ENCODE data around the gene STK38L. TPM values are rescaled to one million over a fixed set of nuclear protein-coding genes. Genes with fewer than 3 reads are reported as not detected.

STK38L gene
- total RNA-seq, 4 donors from 2014 or later: 26.9 to 69.3 (median 49.9) TPM

GRCh38 chr12:27244689-27245488 is 803 bp downstream of the STK38L start:
- no peak for DNase-seq
- Histone ChIP-seq H3K27ac (peak overlapping the region; percentile 90), H3K27me3 (no peaks in the 10 kb centered on the region), H3K9me3 (no peaks in the 10 kb centered on the region), H3K4me1 (no peaks in the 10 kb centered on the region), H3K36me3 (no peaks in the 10 kb centered on the region), H3K4me3 (peak overlapping the region; percentile 61 to 62)
- intact Hi-C loops (cut with DNase I; ENCODE audit: low total_unique reads): no loop called here
- no peak for TF ChIP-seq CTCF (IDR thresholded peaks at IDR 0.05)
- TF ChIP-seq POLR2A (IDR thresholded peaks at IDR 0.05): no peak

DNA sequence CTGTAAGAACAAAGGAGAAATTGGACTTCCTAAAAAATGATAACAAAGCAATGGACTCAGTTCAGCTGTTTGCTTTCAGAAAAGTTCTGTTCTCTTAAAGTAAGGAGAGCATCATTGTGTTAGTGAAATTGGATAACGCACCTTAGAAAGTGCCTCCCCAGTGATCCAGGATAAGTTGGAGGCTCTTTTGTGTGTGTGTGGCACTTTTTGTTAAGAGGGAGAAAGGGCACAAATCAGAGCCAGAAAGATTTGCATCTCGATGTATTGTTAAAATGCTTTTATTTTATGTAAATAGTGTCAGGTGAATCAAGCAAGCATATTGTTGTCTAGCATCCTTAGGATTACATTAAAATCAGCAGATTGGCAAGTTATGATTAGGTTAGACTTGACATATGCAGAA is 2.1 kb downstream of the STK38L start:
- H3K36me3 ChIP-seq: no peaks in the 10 kb centered on the region
- H3K9me3 ChIP-seq: no peaks in the 10 kb centered on the region
- no peak for TF ChIP-seq POLR2A (IDR thresholded peaks at IDR 0.05)
- no peak for TF ChIP-seq CTCF (IDR thresholded peaks at IDR 0.05)
- H3K27ac ChIP-seq: peak overlapping the region; percentile 90
- H3K4me3 ChIP-seq: peak overlapping the region; percentile 61 to 62
- H3K27me3 ChIP-seq: no peaks in the 10 kb centered on the region
- intact Hi-C loops (cut with DNase I; ENCODE audit: low total_unique reads): no loop called here
- no peak for DNase-seq
- no peaks in the 10 kb centered on the region for H3K4me1 ChIP-seq

- Histone ChIP-seq H3K27me3 (no peaks in the 10 kb centered on the region), H3K36me3 (no peaks in the 10 kb centered on the region), H3K27ac (peak overlapping the region in 1 of 2 donors; percentile 90), H3K4me3 (peak overlapping the region; percentile 10 to 62), H3K4me1 (no peaks in the 10 kb centered on the region), H3K9me3 (no peaks in the 10 kb centered on the region)
- intact Hi-C loops (cut with DNase I; ENCODE audit: low total_unique reads): no loop called here
- no peak for DNase-seq
- TF ChIP-seq CTCF (IDR thresholded peaks at IDR 0.05): no peak
- TF ChIP-seq POLR2A (IDR thresholded peaks at IDR 0.05): no peak
Measured at GRCh38 chr12:27246774-27247173, 2.7 kb downstream of the STK38L start.

DNA sequence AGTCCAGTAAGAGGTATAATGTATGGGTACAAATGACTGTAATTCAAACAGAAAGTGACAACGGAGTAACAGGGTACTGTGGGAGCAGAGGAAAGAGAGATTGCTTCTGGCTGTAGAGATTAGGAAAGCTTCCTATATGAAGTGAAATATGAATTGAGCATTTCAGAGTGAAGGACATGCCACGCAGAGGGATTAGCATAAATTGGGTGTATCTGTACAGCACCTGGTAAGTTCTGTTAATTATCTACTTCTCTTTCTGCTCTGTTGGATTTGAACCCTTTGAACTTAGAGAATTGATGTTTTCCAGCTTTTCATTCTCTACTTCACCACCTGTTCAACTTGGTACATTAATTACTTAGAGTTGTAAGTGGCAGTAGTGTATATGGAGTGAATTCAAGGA is 8.8 kb downstream of the STK38L start:
- intact Hi-C loops (cut with DNase I; ENCODE audit: low total_unique reads): no loop called here
- no peak for DNase-seq
- Histone ChIP-seq H3K9me3 (no peaks in the 10 kb centered on the region), H3K36me3 (no peaks in the 10 kb centered on the region), H3K4me3 (no peak overlapping the region), H3K27me3 (no peaks in the 10 kb centered on the region), H3K27ac (peak overlapping the region in 1 of 2 donors; percentile 23), H3K4me1 (peaks cover 0 to 3% of the 10 kb centered on the region in 2 donors)
- TF ChIP-seq POLR2A (IDR thresholded peaks at IDR 0.05): no peak
- no peak for TF ChIP-seq CTCF (IDR thresholded peaks at IDR 0.05)

GRCh38 chr12:27253347-27253746 is 9.3 kb downstream of the STK38L start:
- peaks cover 0 to 3% of the 10 kb centered on the region in 2 donors for H3K4me1 ChIP-seq
- H3K27me3 ChIP-seq: no peaks in the 10 kb centered on the region
- peak overlapping the region in 1 of 2 donors; percentile 23 for H3K27ac ChIP-seq
- no peak overlapping the region for H3K4me3 ChIP-seq
- no peaks in the 10 kb centered on the region for H3K36me3 ChIP-seq
- DNase-seq: no peak
- intact Hi-C loops (cut with DNase I; ENCODE audit: low total_unique reads): no loop called here
- no peak for TF ChIP-seq CTCF (IDR thresholded peaks at IDR 0.05)
- no peak for TF ChIP-seq POLR2A (IDR thresholded peaks at IDR 0.05)
- H3K9me3 ChIP-seq: no peaks in the 10 kb centered on the region
